GM10266 (cell line): Measurements from ENCODE around the gene CHMP4A.

ENCODE experiments used
- DNase-seq: peaks from one replicate; pipeline ENCODE4 v3.0.0; 2012; ENCODE audit errors: extremely low spot score
- CTCF ChIP-seq: IDR thresholded peaks from 2 replicates; pipeline ENCODE4 v1.5.1; 2012; ENCODE audit warnings: mild to moderate bottlenecking, low read depth; ENCODE audit not compliant: control insufficient read depth, insufficient read depth; ENCODE audit errors: missing control alignments

CHMP4A gene

GRCh38 chr14:24195186-24196070 lies 17.9 kb downstream of the CHMP4A start, which contains the start of gene TM9SF1:
TSS of gene TM9SF1 (minus strand) at chr14:24195441. CDS start at chr14:24195019, 422 bp downstream.
- no peak for TF ChIP-seq CTCF
- peak; percentile 92 for DNase-seq

- no peak for TF ChIP-seq CTCF
- DNase-seq = no peak
Observed at GRCh38 chr14:24194873-24195185, 18.5 kb downstream of the CHMP4A start.

- DNase-seq = no peak
- TF ChIP-seq CTCF = no peak
Observed at GRCh38 chr14:24194186-24194872, 19.0 kb downstream of the CHMP4A start.

GRCh38 chr14:24192933-24193332 lies 20.4 kb downstream of the CHMP4A start:
- no peak for TF ChIP-seq CTCF
- DNase-seq = no peak

GRCh38 chr14:24190416-24190815 lies 22.9 kb downstream of the CHMP4A start:
- TF ChIP-seq CTCF = no peak
- DNase-seq = no peak

- DNase-seq = no peak
- TF ChIP-seq CTCF = no peak
Observed at GRCh38 chr14:24189460-24189859, 23.8 kb downstream of the CHMP4A start.

GRCh38 chr14:24189059-24189375 lies 24.3 kb downstream of the CHMP4A start:
- TF ChIP-seq CTCF = no peak
- DNase-seq = no peak
